ENCODE results near the gene EMP1. TPM values are rescaled to one million over a fixed set of nuclear protein-coding genes. Genes with fewer than 3 reads are reported as not detected.
"Not testable (repeated sequence)": the region's sequence is repeated elsewhere in the genome, so short reads cannot be mapped to it uniquely, and the experiment has no call there.

Gene EMP1
- total and polyA plus RNA-seq, 2 donors (not counting 3 experiments of a cell fraction or from before 2014, with no cell fraction given): 265 to 528 TPM

DNA sequence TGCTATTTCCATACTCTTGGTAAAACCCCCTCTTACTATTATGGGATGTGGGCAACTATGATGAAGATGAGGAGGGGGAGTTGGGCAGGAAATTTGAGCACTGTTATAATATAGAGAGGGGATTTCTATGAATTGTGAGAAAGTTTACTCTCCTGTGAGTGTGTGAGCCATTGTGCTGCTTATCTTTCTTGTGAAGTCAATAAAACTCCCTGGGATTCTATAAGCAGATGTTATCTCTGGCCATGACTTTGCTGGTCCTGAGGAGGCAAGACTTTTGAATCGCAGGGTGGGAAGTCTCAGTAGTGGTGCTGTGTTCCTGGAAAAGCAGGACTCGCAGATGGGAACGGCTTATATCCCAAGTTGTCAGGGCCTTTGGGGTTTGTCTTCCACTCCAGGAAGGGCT is 62.2 kb downstream of the EMP1 start:
- Histone ChIP-seq H3K4me3 (replicated peaks in 1 of 3; ENCODE audit: insufficient read depth in 1 of 3, low read depth in 1 of 3, low read length in 3 of 3) (no peak overlapping the region), H3K9me1 (replicated peaks; ENCODE audit: control insufficient read depth, extremely low read depth, insufficient read depth, low read length) (no peaks in the 10 kb centered on the region), H3K9ac (replicated peaks; ENCODE audit: extremely low read depth, insufficient read depth, low read length) (no peak overlapping the region), H3K27me3 (ENCODE audit: control insufficient read depth in 2 of 2, insufficient read depth in 2 of 2, low read length in 2 of 2) (no peaks in the 10 kb centered on the region), H3K4me2 (ENCODE audit: insufficient read depth, low read length) (no peak overlapping the region), H2AFZ (ENCODE audit: low read depth, low read length) (no peak overlapping the region), H3K4me1 (ENCODE audit: control insufficient read depth, extremely low read depth, insufficient read depth, low read length) (peaks cover 17% of the 10 kb centered on the region), H3K36me3 (ENCODE audit: control insufficient read depth in 2 of 2, extremely low read depth in 1 of 2, insufficient read depth in 2 of 2, low read length in 2 of 2) (no peaks in the 10 kb centered on the region), H4K20me1 (replicated peaks; ENCODE audit: control insufficient read depth, extremely low read depth, insufficient read depth, low read length) (no peaks in the 10 kb centered on the region), H3K27ac (ENCODE audit: insufficient read depth, low read depth, low read length) (no peak overlapping the region), H3K9me3 (replicated peaks; ENCODE audit: control insufficient read depth, insufficient read depth, low read length) (no peaks in the 10 kb centered on the region), H3K79me2 (ENCODE audit: control insufficient read depth, insufficient read depth, low read length) (no peaks in the 10 kb centered on the region)
- dilution Hi-C loops (cut with MboI; ENCODE audit: extremely low pct_ligation_motif_present, low sequenced_read_pairs) (no loop called here), intact Hi-C loops (cut with micrococcal nuclease) (loop anchor here (5.0 kb wide), 1 partner anchor 104 kb away; no protein-coding TSS in a partner anchor)
- TF ChIP-seq MYC (IDR thresholded peaks at IDR 0.05; ENCODE audit: low read depth, low read length): no peak
- no peak for TF ChIP-seq JUN (IDR thresholded peaks at IDR 0.05; ENCODE audit: borderline replicate concordance, insufficient read depth, insufficient read length, low read depth)
- TF ChIP-seq, protein P1, sequence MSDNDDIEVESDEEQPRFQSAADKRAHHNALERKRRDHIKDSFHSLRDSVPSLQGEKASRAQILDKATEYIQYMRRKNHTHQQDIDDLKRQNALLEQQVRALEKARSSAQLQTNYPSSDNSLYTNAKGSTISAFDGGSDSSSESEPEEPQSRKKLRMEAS (IDR thresholded peaks at IDR 0.05; ENCODE audit: insufficient read depth, insufficient read length): no peak
- TF ChIP-seq, protein P2, sequence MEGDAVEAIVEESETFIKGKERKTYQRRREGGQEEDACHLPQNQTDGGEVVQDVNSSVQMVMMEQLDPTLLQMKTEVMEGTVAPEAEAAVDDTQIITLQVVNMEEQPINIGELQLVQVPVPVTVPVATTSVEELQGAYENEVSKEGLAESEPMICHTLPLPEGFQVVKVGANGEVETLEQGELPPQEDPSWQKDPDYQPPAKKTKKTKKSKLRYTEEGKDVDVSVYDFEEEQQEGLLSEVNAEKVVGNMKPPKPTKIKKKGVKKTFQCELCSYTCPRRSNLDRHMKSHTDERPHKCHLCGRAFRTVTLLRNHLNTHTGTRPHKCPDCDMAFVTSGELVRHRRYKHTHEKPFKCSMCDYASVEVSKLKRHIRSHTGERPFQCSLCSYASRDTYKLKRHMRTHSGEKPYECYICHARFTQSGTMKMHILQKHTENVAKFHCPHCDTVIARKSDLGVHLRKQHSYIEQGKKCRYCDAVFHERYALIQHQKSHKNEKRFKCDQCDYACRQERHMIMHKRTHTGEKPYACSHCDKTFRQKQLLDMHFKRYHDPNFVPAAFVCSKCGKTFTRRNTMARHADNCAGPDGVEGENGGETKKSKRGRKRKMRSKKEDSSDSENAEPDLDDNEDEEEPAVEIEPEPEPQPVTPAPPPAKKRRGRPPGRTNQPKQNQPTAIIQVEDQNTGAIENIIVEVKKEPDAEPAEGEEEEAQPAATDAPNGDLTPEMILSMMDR (IDR thresholded peaks at IDR 0.05; ENCODE audit: extremely low read depth in 1 of 2, insufficient read depth in 1 of 2, low read depth in 1 of 2, low read length in 2 of 2): no peak
- no peak for TF ChIP-seq FOS (IDR thresholded peaks at IDR 0.05; ENCODE audit: borderline replicate concordance, insufficient read depth, low read length)
- no peak for TF ChIP-seq POLR2A (IDR thresholded peaks at IDR 0.05; ENCODE audit: low read depth, low read length)
- TF ChIP-seq EZH2 (IDR thresholded peaks at IDR 0.05; ENCODE audit: borderline replicate concordance, low read depth, low read length, severe bottlenecking): no peak
- TF ChIP-seq GATA2 (IDR thresholded peaks at IDR 0.05; ENCODE audit: insufficient read depth, insufficient read length, low read depth, low read length): no peak
- no peak for TF ChIP-seq POLR2AphosphoS5 (IDR thresholded peaks at IDR 0.05; ENCODE audit: insufficient read depth, low read depth, low read length)
- ChIA-PET CTCF (interaction anchor here (1.4 to 2.0 kb wide), 2 partner anchors 8 to 19 kb away, joined by 5 to 7 read pairs; no protein-coding TSS in a partner anchor), POLR2A (no interaction called here)
- FAIRE-seq (no peak), DNase-seq (ENCODE audit: low read depth, low spot score) (no peak)
- no TSS peak for BruUV-seq (replicated peaks)

DNA sequence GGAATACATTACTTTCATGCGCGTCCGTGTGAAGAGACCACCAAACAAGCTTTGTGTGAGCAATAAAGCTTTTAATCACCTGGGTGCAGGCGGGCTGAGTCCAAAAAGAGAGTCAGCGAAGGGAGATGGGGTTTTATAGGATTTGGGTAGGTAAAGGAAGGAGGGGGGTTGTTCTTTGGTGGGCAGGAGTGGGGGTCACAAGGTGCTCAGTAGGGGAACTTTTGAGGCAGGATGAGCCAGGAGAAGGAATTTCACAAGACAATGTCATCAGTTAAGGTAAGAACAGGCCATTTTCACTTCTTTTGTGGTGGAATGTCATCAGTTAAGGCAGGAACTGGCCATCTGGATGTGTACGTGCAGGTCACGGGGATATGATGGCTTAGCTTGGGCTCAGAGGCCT is 63.1 kb downstream of the EMP1 start:
- CTCF ChIA-PET: interaction anchor here (1.4 kb wide), 1 partner anchor 18 kb away, joined by 5 read pairs; no protein-coding TSS in a partner anchor
- DNase-seq (ENCODE audit: low read depth, low spot score); H3K4me2 ChIP-seq (ENCODE audit: insufficient read depth, low read length); dilution Hi-C loops (cut with MboI; ENCODE audit: extremely low pct_ligation_motif_present, low sequenced_read_pairs); H2AFZ ChIP-seq (ENCODE audit: low read depth, low read length); H3K36me3 ChIP-seq (ENCODE audit: control insufficient read depth in 2 of 2, extremely low read depth in 1 of 2, insufficient read depth in 2 of 2, low read length in 2 of 2); BruUV-seq (replicated peaks); H3K9me1 ChIP-seq (replicated peaks; ENCODE audit: control insufficient read depth, extremely low read depth, insufficient read depth, low read length); H3K4me3 ChIP-seq (replicated peaks in 1 of 3; ENCODE audit: insufficient read depth in 1 of 3, low read depth in 1 of 3, low read length in 3 of 3); H3K79me2 ChIP-seq (ENCODE audit: control insufficient read depth, insufficient read depth, low read length); H3K27ac ChIP-seq (ENCODE audit: insufficient read depth, low read depth, low read length); FAIRE-seq; H3K27me3 ChIP-seq (ENCODE audit: control insufficient read depth in 2 of 2, insufficient read depth in 2 of 2, low read length in 2 of 2); POLR2A ChIA-PET; H3K9ac ChIP-seq (replicated peaks; ENCODE audit: extremely low read depth, insufficient read depth, low read length); H3K9me3 ChIP-seq (replicated peaks; ENCODE audit: control insufficient read depth, insufficient read depth, low read length); H4K20me1 ChIP-seq (replicated peaks; ENCODE audit: control insufficient read depth, extremely low read depth, insufficient read depth, low read length): not testable (repeated sequence)
- peaks cover 17% of the 10 kb centered on the region for H3K4me1 ChIP-seq (ENCODE audit: control insufficient read depth, extremely low read depth, insufficient read depth, low read length)
- intact Hi-C loops (cut with micrococcal nuclease): loop anchor here (5.0 kb wide), 1 partner anchor 103 kb away; no protein-coding TSS in a partner anchor

DNA sequence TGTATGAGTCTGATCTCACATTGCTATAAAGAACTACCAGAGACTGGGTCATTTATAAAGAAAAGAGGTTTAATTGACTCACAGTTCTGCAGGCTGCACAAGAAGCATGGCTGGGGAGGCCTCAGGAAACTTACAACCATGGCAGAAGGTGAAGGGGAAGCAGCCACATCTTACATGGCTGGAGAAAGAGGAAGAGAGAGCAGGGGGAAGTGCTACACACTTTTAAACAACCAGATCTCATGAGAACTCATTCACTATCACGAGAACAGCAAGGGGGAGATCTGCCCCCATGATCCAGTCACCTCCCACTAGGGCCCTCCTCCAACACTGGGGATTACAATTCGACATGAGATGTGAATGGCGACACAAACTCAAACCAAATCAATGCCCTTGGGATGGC is 71.3 kb downstream of the EMP1 start:
- H3K27ac ChIP-seq (ENCODE audit: insufficient read depth, low read depth, low read length); H3K9me1 ChIP-seq (replicated peaks; ENCODE audit: control insufficient read depth, extremely low read depth, insufficient read depth, low read length); H3K4me1 ChIP-seq (ENCODE audit: control insufficient read depth, extremely low read depth, insufficient read depth, low read length); H3K9ac ChIP-seq (replicated peaks; ENCODE audit: extremely low read depth, insufficient read depth, low read length); POLR2A ChIA-PET; FAIRE-seq; dilution Hi-C loops (cut with MboI; ENCODE audit: extremely low pct_ligation_motif_present, low sequenced_read_pairs); H3K4me2 ChIP-seq (ENCODE audit: insufficient read depth, low read length); BruUV-seq (replicated peaks); H3K4me3 ChIP-seq (replicated peaks in 1 of 3; ENCODE audit: insufficient read depth in 1 of 3, low read depth in 1 of 3, low read length in 3 of 3); DNase-seq (ENCODE audit: low read depth, low spot score); H3K79me2 ChIP-seq (ENCODE audit: control insufficient read depth, insufficient read depth, low read length); H2AFZ ChIP-seq (ENCODE audit: low read depth, low read length); intact Hi-C loops (cut with micrococcal nuclease); H3K36me3 ChIP-seq (ENCODE audit: control insufficient read depth in 2 of 2, extremely low read depth in 1 of 2, insufficient read depth in 2 of 2, low read length in 2 of 2); H3K9me3 ChIP-seq (replicated peaks; ENCODE audit: control insufficient read depth, insufficient read depth, low read length); H4K20me1 ChIP-seq (replicated peaks; ENCODE audit: control insufficient read depth, extremely low read depth, insufficient read depth, low read length): not testable (repeated sequence)
- CTCF ChIA-PET: interaction anchor here (1.2 to 2.0 kb wide), 2 partner anchors 10 to 12 kb away, joined by 4 to 9 read pairs; no protein-coding TSS in a partner anchor
- H3K27me3 ChIP-seq (ENCODE audit: control insufficient read depth in 2 of 2, insufficient read depth in 2 of 2, low read length in 2 of 2): peaks cover under 1 to 15% of the 10 kb centered on the region in 2 experiments

Measured in endothelial cell of umbilical vein (primary cell).